A549 (cell line): Measurements from ENCODE around the gene GFAP.

Experiments used
- BCL3 ChIP-seq: fragments of >200 bp; sonication (Bioruptor Twin); formaldehyde crosslinking; IDR thresholded peaks from 3 replicates; pipeline ENCODE4 v1.6.1; 2016
- CBX8 ChIP-seq: fragments of 200-600 bp; sonication (generic); IDR thresholded peaks from 2 replicates; pipeline ENCODE4 v1.6.1; 2016
- CHD2 ChIP-seq: fragments of 150-350 bp; IDR thresholded peaks from 2 replicates; pipeline ENCODE4 v1.6.1; 2014; ENCODE audit warnings: low read length; ENCODE audit not compliant: partially characterized antibody
- EP300 ChIP-seq, 2 experiments: fragments of >200 bp; sonication (Bioruptor Twin); formaldehyde crosslinking; IDR thresholded peaks; 2 replicates in 1 of 2; 3 replicates in 1 of 2; pipeline ENCODE4 v1.6.1; 2016 to 2017
- FOSB ChIP-seq: fragments of 250-450 bp; sonication (Bioruptor Pico); IDR thresholded peaks from 2 replicates; pipeline ENCODE4 v1.5.0; 2020; ENCODE audit warnings: mild to moderate bottlenecking, moderate library complexity
- HOXB13 ChIP-seq: fragments of 250-450 bp; sonication (Bioruptor Pico); IDR thresholded peaks from 2 replicates; pipeline ENCODE4 v1.5.0; 2020; ENCODE audit warnings: low read depth, mild to moderate bottlenecking, moderate library complexity
- JUN ChIP-seq, 2 experiments: fragments of >200 bp; sonication (Bioruptor Twin); formaldehyde crosslinking; IDR thresholded peaks; 2 replicates in 1 of 2; 3 replicates in 1 of 2; pipeline ENCODE4 v1.6.1; 2016 to 2017
- NR3C1 ChIP-seq: fragments of >200 bp; sonication (Bioruptor Twin); formaldehyde crosslinking; IDR thresholded peaks from 3 replicates; pipeline ENCODE4 v1.6.1; 2017
- POLR2A ChIP-seq: IDR thresholded peaks from 2 replicates; pipeline ENCODE4 v1.6.1; 2012; ENCODE audit warnings: mild to moderate bottlenecking, low read length
- RFX5 ChIP-seq: fragments of 450-650 bp; IDR thresholded peaks from 2 replicates; pipeline ENCODE4 v1.7.1; 2014; ENCODE audit warnings: antibody characterized with exemption, mild to moderate bottlenecking, moderate library complexity
- SMC3 ChIP-seq: fragments of >200 bp; sonication (Bioruptor Twin); formaldehyde crosslinking; IDR thresholded peaks from 3 replicates; pipeline ENCODE4 v1.6.1; 2018; ENCODE audit warnings: inconsistent platforms
- ZSCAN20 ChIP-seq: fragments of 250-450 bp; sonication (Bioruptor Pico); IDR thresholded peaks from 2 replicates; pipeline ENCODE4 v1.8.0; 2022; ENCODE audit warnings: mild to moderate bottlenecking, moderate library complexity
- TF ChIP-seq, protein P1 (sequence below): fragments of >200 bp; sonication (Bioruptor Twin); formaldehyde crosslinking; IDR thresholded peaks from 3 replicates; pipeline ENCODE4 v1.5.1; 2016

DNA sequence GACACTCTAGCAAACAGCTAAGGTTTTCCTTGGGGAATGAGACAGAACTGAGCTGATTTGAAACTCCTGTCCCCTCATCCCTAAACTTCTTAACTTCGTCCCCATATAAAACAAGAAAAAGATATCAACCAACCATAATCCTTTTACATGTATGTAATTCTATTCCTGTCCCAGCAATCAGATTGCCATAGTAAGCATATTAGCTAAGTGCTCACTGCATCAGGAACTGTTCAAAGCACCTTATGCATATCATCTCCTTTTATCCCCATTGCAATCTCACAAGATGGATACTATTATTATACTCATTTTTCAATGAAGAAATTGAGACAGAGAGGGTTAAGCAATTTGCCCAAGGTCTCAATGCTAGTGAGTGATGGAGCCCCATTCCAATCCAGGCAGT lies 25.5 kb upstream of the GFAP start:
- TF ChIP-seq, protein P1, sequence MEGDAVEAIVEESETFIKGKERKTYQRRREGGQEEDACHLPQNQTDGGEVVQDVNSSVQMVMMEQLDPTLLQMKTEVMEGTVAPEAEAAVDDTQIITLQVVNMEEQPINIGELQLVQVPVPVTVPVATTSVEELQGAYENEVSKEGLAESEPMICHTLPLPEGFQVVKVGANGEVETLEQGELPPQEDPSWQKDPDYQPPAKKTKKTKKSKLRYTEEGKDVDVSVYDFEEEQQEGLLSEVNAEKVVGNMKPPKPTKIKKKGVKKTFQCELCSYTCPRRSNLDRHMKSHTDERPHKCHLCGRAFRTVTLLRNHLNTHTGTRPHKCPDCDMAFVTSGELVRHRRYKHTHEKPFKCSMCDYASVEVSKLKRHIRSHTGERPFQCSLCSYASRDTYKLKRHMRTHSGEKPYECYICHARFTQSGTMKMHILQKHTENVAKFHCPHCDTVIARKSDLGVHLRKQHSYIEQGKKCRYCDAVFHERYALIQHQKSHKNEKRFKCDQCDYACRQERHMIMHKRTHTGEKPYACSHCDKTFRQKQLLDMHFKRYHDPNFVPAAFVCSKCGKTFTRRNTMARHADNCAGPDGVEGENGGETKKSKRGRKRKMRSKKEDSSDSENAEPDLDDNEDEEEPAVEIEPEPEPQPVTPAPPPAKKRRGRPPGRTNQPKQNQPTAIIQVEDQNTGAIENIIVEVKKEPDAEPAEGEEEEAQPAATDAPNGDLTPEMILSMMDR: no peak
- TF ChIP-seq BCL3 (no peak), CBX8 (no peak), HOXB13 (CRISPR knock-in tag) (no peak), POLR2A (no peak), FOSB (CRISPR knock-in tag) (0 out of 2 replicates have a peak, but pooled peaks have one; percentile 46), ZSCAN20 (CRISPR knock-in tag) (no peak), RFX5 (no peak), SMC3 (no peak), JUN (IDR thresholded peaks at IDR 0.05) (no peak; a peak in 1 of 5 replicates), NR3C1 (no peak), EP300 (IDR thresholded peaks at IDR 0.05) (no peak), CHD2 (no peak)
